Common myeloid progenitor, CD34-positive (primary cell): ENCODE data around the gene DCAF5. TPM values are rescaled to one million over a fixed set of nuclear protein-coding genes. Genes with fewer than 3 reads are reported as not detected.
"Not testable (repeated sequence)": the region's sequence is repeated elsewhere in the genome, so short reads cannot be mapped to it uniquely, and the experiment has no call there.

Source experiments
- CTCF ChIA-PET: fragments of 350-600 bp; sonication (Branson Sonifier 250); formaldehyde crosslinking; loops from one replicate; lab custom pipeline; 2021; ENCODE audit warnings: antibody characterized with exemption; lab: Charles Lee
- POLR2A ChIA-PET: fragments of 350-600 bp; sonication (Branson Sonifier 250); formaldehyde crosslinking; loops from one replicate; lab custom pipeline; 2021; ENCODE audit warnings: antibody characterized with exemption; lab: Charles Lee
- DNase-seq, 3 donors: peaks; one replicate each; pipeline versions ENCODE4 v3.0.0 to v3.0.0-alpha.2; 2013
- H3K27ac ChIP-seq, 2 experiments: 1 replicate in 1 of 2; 2 replicates in 1 of 2; pipeline ENCODE4 v1.7.0; 2013; ENCODE audit warnings: inconsistent platforms in 2 of 2, low read length in 2 of 2, mild to moderate bottlenecking in 2 of 2, low read depth in 1 of 2, moderate library complexity in 1 of 2; ENCODE audit not compliant: severe bottlenecking in 2 of 2, insufficient read depth in 1 of 2, poor library complexity in 1 of 2
- H3K27me3 ChIP-seq, 5 experiments: replicated peaks in 2 of 5; 1 replicate in 3 of 5; 2 replicates in 2 of 5; pipeline versions ENCODE4 v1.6.1 to v1.7.0; 2013; ENCODE audit warnings: low read length in 4 of 5, mild to moderate bottlenecking in 2 of 5, moderate library complexity in 2 of 5, inconsistent platforms in 1 of 5; ENCODE audit not compliant: insufficient read depth in 5 of 5, control insufficient read depth in 4 of 5
- H3K36me3 ChIP-seq, 4 experiments: 1 replicate in 2 of 4; 2 replicates in 2 of 4; pipeline versions ENCODE4 v1.6.1 to v1.7.0; 2013; ENCODE audit warnings: low read length in 3 of 4, control low read depth in 1 of 4, mild to moderate bottlenecking in 1 of 4; ENCODE audit not compliant: control insufficient read depth in 4 of 4, insufficient read depth in 4 of 4
- H3K4me1 ChIP-seq, 4 experiments: 1 replicate in 3 of 4; 2 replicates in 1 of 4; pipeline versions ENCODE4 v1.6.1 to v1.7.1; 2013; ENCODE audit warnings: low read length in 3 of 4, mild to moderate bottlenecking in 3 of 4, control low read depth in 1 of 4, inconsistent platforms in 1 of 4, moderate library complexity in 1 of 4; ENCODE audit not compliant: control insufficient read depth in 4 of 4, insufficient read depth in 4 of 4; ENCODE audit errors: control extremely low read depth in 1 of 4
- H3K4me3 ChIP-seq, 7 experiments: 1 replicate in 4 of 7; 2 replicates in 3 of 7; pipeline versions ENCODE4 v1.5.1 to v1.7.0; 2013; ENCODE audit warnings: mild to moderate bottlenecking in 7 of 7, low read length in 6 of 7, moderate library complexity in 6 of 7, inconsistent platforms in 2 of 7, low read depth in 2 of 7, control low read depth in 1 of 7; ENCODE audit not compliant: insufficient read depth in 4 of 7, control insufficient read depth in 1 of 7; ENCODE audit errors: extremely low read depth in 1 of 7
- H3K9me3 ChIP-seq, 5 experiments: 1 replicate in 4 of 5; 2 replicates in 1 of 5; pipeline versions ENCODE4 v1.6.1 to v1.7.1; 2013; ENCODE audit warnings: low read length in 4 of 5, mild to moderate bottlenecking in 2 of 5, inconsistent platforms in 1 of 5, low read depth in 1 of 5, moderate library complexity in 1 of 5; ENCODE audit not compliant: control insufficient read depth in 4 of 5, insufficient read depth in 2 of 5; ENCODE audit errors: control extremely low read depth in 1 of 5
- WGBS: methylation state at CpG from one replicate; pipeline ENCODE4 v1.1.5; 2013; ENCODE audit not compliant: insufficient coverage; 5-methylcytosine and 5-hydroxymethylcytosine counted together
- polyA plus RNA-seq: library from polyadenylated mRNA; unstranded; fragments of 120-200 nt; gene quantifications from one replicate; pipeline ENCODE4 v1.2.1, GENCODE V29; 2013

DCAF5 gene
- polyA plus RNA-seq = 32.4 TPM

DNA sequence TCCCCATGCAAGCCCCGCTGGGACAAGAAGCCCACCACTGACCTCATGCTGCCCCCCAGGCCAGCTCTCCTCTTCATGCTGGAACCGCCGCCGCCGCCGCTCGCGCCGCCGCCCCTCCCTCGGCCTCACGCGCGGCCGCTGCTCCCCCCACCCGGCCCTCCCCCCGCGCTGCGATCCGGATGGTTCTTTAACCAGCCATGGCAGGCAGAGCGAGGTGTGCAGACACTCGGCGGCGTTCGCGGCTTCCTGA is at the start of gene DCAF5:
TSS of gene DCAF5 (minus strand) at position 218 of the 250 bp plus-strand sequence. CDS start at position 77, 141 bp downstream.
- peak within 1 kb of the TSS; percentile 85 to 99 (median 91) for H3K4me3 ChIP-seq
- H3K27me3 ChIP-seq = peaks cover 0 to 3% (median 0%) of the 10 kb centered on the region in 5 experiments
- POLR2A ChIA-PET = interaction anchor here (0.8 kb wide), 1 partner anchor 42 kb away, joined by 3 read pairs; no protein-coding TSS in a partner anchor
- H3K4me1 ChIP-seq = peaks cover 8 to 29% (median 26%) of the 10 kb centered on the region in 4 experiments
- H3K27ac ChIP-seq = peak within 1 kb of the TSS; percentile 64 to 91
- no peaks in the 10 kb centered on the region for H3K9me3 ChIP-seq
- WGBS = 0% methylated on average over 21 of the region's 26 CpGs
- CTCF ChIA-PET = interaction anchor here (1.0 kb wide), 1 partner anchor 31 kb away, joined by 4 read pairs; no protein-coding TSS in a partner anchor
- H3K36me3 ChIP-seq = peaks cover 2 to 12% (median 6%) of the 10 kb centered on the region in 4 experiments
- DNase-seq = no peak

DNA sequence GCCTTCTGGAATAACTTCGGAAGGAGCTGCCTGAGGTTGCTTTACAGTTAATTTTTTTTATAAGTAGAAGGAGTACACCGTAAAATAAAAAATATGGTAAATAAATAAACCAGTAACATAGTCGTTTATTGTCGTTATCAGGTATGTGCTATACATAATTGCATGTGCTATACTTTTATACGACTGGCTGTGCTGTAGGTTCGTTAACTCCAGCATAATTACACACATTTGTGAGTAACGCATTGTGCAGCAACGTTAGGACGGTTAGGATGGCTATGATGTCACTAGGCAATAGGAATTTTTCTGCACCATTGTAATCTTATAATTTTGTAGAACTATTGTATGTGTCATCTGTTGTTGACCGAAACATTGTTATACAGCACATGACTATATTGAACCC is 46.9 kb upstream of the DCAF5 start:
- CTCF ChIA-PET = no interaction called here
- WGBS = 100% methylated on average over 4 of the region's 10 CpGs

GRCh38 chr14:69193721-69194120 is 40.8 kb upstream of the DCAF5 start:
- Histone ChIP-seq H3K9me3 (no peaks in the 10 kb centered on the region), H3K36me3 (peaks cover 0 to 2% (median 0%) of the 10 kb centered on the region in 4 experiments), H3K4me3 (no peak overlapping the region), H3K4me1 (peaks cover 0 to 10% (median 6%) of the 10 kb centered on the region in 4 experiments), H3K27me3 (no peaks in the 10 kb centered on the region), H3K27ac (no peak overlapping the region)
- ChIA-PET POLR2A (no interaction called here), CTCF (no interaction called here)
- no peak for DNase-seq
- WGBS = 90% methylated on average over 4 of the region's 5 CpGs

More for the DNA sequence above, 46.9 kb upstream of the DCAF5 start:
- POLR2A ChIA-PET = interaction anchor here (0.6 kb wide), 1 partner anchor 266 kb away, joined by 6 read pairs; no protein-coding TSS in a partner anchor
- H3K27ac ChIP-seq = no peak overlapping the region
- H3K9me3 ChIP-seq = no peaks in the 10 kb centered on the region
- H3K4me3 ChIP-seq = no peak overlapping the region
- peaks cover 0 to 2% (median 0%) of the 10 kb centered on the region in 4 experiments for H3K36me3 ChIP-seq
- no peaks in the 10 kb centered on the region for H3K27me3 ChIP-seq
- DNase-seq = no peak
- peaks cover 0 to under 1% (median 0%) of the 10 kb centered on the region in 4 experiments for H3K4me1 ChIP-seq

DNA sequence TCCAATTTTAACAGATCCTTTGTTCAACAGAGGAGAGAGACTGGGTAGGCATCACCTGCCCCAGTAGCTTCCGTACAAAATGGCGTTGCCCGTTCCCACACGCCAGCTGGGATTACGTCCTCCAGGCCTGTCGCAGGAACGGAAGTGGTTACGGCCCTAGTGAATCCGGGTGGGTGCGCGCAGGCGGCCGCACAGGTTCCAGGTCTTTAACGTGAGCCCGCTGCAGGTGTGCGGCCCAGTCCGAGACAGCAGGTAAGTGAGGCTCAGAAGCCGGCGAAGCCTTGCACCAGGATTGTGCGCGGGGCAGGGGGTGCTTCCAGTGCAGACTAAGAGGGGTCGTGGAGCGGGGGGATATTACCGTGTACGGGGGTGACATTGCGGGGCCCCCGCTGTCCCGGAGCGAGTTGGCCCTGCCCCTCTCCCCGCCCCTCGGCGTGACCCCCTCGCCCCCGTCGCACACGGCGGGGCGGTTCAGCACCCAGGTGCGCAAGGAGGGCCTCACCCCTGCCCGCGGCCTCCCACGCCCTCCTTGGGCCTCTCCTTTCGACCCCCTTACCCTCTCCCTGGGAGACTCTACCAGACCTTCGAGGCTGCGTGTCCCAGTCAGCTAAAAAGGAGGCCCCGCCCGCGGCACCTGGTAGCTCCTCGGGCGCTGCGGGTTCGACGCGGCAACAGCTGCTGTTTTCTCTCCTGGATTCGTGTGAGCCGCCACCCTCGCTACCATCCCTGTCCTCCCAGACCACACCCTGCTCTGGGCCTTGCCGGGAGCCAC is 38.6 kb upstream of the DCAF5 start, which contains the start of gene EXD2:
TSS of gene EXD2 (plus strand) at position 159 of the 772 bp plus-strand sequence. CDS start 17,973 bp downstream, outside the sequence.
- H3K36me3 ChIP-seq = no peaks in the 10 kb centered on the region
- ChIA-PET POLR2A (interaction anchor here (0.8 kb wide), 1 partner anchor 493 kb away, joined by 3 read pairs; no protein-coding TSS in a partner anchor), CTCF (interaction anchor here (1.1 to 2.0 kb wide), 3 partner anchors 10 to 45 kb away, joined by 3 to 8 read pairs (median 6); no protein-coding TSS in a partner anchor)

DNA sequence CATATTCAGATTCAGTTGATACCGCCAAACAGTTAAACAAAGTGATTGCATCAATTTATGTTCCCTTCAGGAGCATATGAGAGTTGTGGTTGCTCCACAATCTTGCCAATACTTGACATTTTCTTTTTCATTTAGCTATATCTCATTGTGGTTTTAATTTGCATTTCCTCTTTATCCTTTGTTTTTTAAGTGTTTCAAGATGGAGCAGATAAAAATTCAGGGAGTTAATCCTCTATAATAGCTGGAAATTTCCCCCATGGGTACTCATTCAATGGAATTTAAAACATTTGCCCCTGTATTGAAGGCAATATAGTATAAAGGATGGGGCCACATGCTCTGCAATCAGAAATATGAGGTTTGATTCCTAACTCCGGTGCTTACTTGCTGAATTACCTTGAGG is 37.3 kb upstream of the DCAF5 start:
- Histone ChIP-seq H3K36me3 (no peaks in the 10 kb centered on the region), H3K4me3 (no peak overlapping the region), H3K27me3 (no peaks in the 10 kb centered on the region), H3K9me3 (no peaks in the 10 kb centered on the region), H3K27ac (no peak overlapping the region), H3K4me1 (peaks cover 0 to 10% (median 6%) of the 10 kb centered on the region in 4 experiments)
- 100% methylated on average over 2 of the region's 2 CpGs for WGBS
- ChIA-PET POLR2A (no interaction called here), CTCF (interaction anchor here (0.6 kb wide), 1 partner anchor 48 kb away, joined by 3 read pairs; no protein-coding TSS in a partner anchor)
- DNase-seq = peak in 1 of 3 donors; percentile 24

More for the DNA sequence above, 38.6 kb upstream of the DCAF5 start, which contains the start of gene EXD2:
- H3K27ac ChIP-seq = peak within 1 kb of the TSS in 1 of 2 experiments; percentile 81
- H3K9me3 ChIP-seq = no peaks in the 10 kb centered on the region
- no peaks in the 10 kb centered on the region for H3K27me3 ChIP-seq
- H3K4me3 ChIP-seq = peak within 1 kb of the TSS; percentile 77 to 93 (median 89)
- DNase-seq = peak; percentile 74 to 88 (median 86)
- H3K4me1 ChIP-seq = peaks cover 0 to 10% (median 6%) of the 10 kb centered on the region in 4 experiments
- WGBS = under 1% methylated on average over 55 of the region's 58 CpGs

- no peaks in the 10 kb centered on the region for H3K36me3 ChIP-seq
- ChIA-PET POLR2A (no interaction called here), CTCF (no interaction called here)
- 100% methylated on average over 2 of the region's 4 CpGs for WGBS
- H3K27me3 ChIP-seq = no peaks in the 10 kb centered on the region
- no peaks in the 10 kb centered on the region for H3K9me3 ChIP-seq
- DNase-seq = peak in 2 of 3 donors; percentile 22 to 34
- peaks cover 0 to 5% (median 0%) of the 10 kb centered on the region in 4 experiments for H3K4me1 ChIP-seq
- no peak overlapping the region for H3K27ac ChIP-seq
- no peak overlapping the region for H3K4me3 ChIP-seq
Measured at GRCh38 chr14:69183735-69184134, 30.8 kb upstream of the DCAF5 start.

- H3K4me1 ChIP-seq, H3K9me3 ChIP-seq, H3K36me3 ChIP-seq, H3K4me3 ChIP-seq, POLR2A ChIA-PET, H3K27ac ChIP-seq, DNase-seq, CTCF ChIA-PET, H3K27me3 ChIP-seq: not testable (repeated sequence)
- whole genome bisulfite sequencing = no CpG with 5 or more reads among the region's 1 CpG
Measured at GRCh38 chr14:69182580-69182979, 29.7 kb upstream of the DCAF5 start.
